GM19035 (cell line): ENCODE measurements around the gene MYOC.
"Not testable (repeated sequence)": the region's sequence is repeated elsewhere in the genome, so short reads cannot be mapped to it uniquely, and the experiment has no call there.

Experiments
- ATAC-seq: cut with Tn5 transposase; IDR thresholded peaks from one replicate; pipeline ENCODE4 v1.9.1; 2021; ENCODE audit not compliant: unreplicated experiment

MYOC gene

GRCh38 chr1:171652234-171652822 is at the start of gene MYOC:
TSS of gene MYOC (minus strand) at chr1:171652688. CDS start at chr1:171652611, 77 bp downstream.
- ATAC-seq = no peak

DNA sequence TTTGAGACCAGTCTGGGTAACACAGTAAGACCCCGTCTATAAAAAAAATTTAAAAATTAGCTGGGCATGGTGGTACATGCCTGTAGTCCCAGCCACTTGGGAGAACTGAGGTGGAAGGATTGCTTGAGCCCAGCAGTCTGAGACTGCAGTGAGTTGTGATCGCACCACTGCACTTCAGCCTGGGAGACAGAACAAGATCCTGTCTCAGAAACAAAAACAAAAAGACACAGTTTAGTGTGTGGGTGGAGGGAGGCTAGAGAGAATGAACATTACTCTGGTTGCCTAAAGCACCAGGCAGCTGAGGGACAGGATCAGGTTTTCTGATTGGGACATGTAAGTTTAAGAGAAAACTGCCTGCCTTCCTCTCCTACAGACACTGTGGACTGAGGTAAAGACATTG is 47.0 kb upstream of the MYOC start:
- no peak for ATAC-seq

GRCh38 chr1:171695772-171696171 is 43.3 kb upstream of the MYOC start:
- ATAC-seq = not testable (repeated sequence)

GRCh38 chr1:171693541-171693940 is 41.1 kb upstream of the MYOC start:
- not testable (repeated sequence) for ATAC-seq

DNA sequence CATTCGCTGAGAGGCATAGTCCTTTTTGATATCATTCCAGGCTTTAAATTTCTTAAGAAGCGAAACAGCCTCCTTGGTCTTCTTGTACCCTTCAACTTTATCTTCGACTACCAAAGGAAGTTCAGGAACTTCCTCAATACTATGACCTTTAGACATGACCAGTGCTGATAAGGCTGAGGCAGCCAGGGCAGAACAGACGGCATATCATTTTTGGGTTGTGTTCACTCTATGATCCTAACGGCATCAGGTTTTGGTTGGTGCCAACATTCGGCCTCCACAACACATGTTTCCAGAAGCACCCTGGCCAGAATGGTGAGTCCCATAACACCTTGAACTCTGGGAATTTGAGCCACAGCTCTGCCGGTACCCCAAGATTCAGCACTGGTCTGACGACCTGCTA is 31.4 kb upstream of the MYOC start:
- ATAC-seq = no peak

DNA sequence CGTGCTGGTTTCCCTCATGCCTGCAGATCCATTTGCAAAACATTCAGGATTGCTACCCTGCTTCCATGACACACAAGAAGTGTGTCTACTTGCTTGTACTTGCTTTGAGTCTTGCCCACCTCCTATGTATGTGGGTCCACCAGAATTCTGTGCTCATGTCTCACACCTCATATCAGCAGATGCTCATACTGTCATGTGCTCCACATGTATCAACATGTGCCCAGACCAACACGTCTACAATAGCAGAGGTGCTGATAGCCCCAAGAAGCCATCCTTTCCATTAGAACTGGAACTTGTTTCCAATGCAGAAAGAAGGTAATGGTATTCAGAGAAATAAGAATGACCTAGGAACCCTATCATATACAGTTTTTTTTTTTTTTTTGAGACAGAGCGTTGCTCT is 27.9 kb upstream of the MYOC start:
- no peak for ATAC-seq

DNA sequence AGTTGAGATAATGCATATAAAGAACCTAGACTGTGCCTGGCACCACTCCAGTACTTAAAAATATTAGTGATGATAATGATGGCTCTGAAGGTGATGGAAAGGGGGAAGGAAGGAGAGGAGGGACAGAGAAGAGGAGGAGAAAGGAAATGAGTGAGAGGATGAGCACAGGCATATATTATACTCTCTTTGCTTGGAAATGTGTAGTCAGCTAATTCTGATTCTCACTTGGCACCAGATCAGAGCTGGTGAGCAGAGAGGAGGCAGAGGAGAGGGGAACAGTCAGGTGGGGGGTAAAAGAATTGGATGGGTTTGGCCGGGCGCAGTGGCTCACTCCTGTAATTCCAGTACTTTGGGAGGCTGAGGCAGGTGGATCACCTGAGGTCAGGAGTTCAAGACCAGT is 24.3 kb upstream of the MYOC start:
- ATAC-seq = no peak

- no peak for ATAC-seq
These were observed 22.2 kb upstream of the MYOC start for GRCh38 chr1:171674431-171675405.

- no peak for ATAC-seq
These were observed 18.3 kb upstream of the MYOC start for GRCh38 chr1:171670739-171671138.

GRCh38 chr1:171668372-171668771 is 15.9 kb upstream of the MYOC start:
- ATAC-seq = no peak

- no peak for ATAC-seq
These were observed 13.8 kb upstream of the MYOC start for GRCh38 chr1:171666114-171666769.

DNA sequence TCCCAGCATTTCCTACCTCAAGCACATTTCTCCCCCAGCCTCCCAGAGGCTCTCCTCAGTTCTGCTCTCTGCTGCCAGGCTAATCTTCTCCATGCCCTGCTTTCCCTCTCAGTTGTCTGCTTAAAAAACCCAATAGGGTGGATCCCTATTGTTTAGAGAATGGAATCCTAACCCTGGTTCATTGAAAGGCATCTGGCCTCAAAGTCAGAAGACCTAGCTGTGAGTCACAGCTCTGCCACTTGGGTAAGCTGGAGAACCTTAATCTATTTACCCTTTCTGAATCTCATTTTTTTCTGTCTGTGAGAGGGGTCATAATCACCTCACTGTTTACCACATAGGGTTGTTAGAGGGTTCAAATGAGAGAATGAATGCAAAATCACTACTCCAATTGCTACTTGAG is 12.5 kb upstream of the MYOC start:
- no peak for ATAC-seq

DNA sequence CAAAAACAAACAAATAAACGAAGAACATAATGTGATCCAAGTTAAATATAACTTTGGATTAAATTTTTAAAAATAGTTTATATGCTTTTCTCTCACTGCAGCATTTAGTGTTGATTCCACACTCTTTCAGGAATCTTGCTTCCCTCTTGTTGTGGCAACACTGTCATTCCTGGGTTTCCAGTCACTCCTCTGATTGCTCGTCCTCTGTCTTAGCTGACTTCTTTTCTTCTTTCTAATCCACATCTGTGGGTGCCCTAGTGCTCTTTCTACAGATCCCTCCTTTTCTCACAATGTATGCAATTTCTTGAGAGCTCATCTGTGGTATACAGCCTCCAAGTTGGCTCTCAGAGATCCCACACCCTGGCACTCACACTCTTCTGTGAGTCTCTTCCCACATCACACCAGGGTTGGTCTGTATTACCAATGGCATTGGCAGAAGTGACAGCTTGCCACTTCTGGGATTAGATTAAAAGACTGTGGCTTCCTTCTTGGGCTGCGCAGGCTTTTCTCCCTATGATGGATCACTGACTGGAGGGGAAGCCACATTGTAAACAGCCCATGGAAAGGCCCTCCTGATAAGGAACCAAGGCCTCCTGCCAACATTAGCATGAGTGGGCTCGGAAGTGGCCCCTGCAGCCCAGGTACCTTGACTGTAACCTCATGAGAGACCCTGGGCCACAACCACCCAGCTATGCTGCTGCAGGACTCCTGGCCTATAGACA is 11.5 kb upstream of the MYOC start:
- no peak for ATAC-seq

DNA sequence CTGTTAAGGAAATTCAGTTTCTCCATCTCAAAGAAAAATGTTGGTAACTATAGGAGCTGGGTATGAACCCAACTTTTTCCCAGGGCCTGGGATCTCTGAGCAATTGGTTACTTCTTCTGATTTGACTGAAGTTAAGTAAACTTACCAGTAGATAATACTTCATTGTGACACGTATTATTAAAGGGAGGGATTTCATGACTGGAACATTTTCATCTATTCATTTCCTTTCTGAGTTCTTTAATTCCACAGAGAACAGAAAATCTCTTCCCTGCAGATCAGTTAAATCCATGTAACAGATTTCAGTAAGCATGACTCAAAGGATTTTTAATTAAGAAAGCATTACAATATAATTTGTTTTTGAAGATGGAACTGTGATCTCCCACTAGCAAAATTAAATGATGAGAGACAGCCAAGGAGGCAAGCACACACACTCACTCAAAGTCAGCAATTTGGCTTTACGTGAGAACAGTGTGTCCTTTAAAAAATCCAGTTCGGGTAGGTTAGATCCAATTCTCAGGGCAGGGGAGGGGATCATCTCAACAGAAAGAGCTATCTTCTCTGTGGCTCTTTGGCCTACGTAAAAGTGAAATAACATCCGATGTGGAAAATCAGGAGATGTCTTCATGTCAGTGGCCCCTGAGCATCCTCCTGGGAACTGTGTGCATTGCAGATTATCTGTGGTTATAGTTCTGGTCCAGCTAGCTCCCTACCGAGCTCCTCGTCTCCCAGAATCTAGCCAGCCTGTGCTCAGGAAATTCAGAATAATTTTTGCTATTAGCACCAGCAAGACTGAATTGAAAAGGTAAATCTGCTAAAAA is 10.8 kb upstream of the MYOC start:
- ATAC-seq = no peak

GRCh38 chr1:171661076-171661650 is 8.7 kb upstream of the MYOC start:
- ATAC-seq = no peak

- ATAC-seq = not testable (repeated sequence)
These were observed 3.7 kb upstream of the MYOC start for GRCh38 chr1:171656206-171656605.

DNA sequence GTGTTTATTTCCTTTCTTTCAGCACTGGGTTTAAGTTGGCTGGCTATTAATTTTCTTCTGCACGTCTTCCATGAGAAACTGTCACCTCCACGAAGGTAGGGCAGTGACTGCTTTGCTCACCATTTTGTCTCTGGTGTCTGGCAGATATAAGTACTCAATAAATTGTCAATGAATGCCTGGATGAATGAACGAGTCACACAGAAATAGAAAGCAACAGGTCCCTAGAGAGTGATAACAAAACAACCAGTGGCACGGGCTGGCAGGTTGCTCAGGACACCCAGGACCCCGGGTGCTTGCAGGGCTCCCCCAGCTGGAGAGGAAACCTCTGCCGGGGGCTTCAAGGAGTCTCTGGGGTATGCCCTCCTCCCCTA is 3.2 kb upstream of the MYOC start:
- no peak for ATAC-seq

DNA sequence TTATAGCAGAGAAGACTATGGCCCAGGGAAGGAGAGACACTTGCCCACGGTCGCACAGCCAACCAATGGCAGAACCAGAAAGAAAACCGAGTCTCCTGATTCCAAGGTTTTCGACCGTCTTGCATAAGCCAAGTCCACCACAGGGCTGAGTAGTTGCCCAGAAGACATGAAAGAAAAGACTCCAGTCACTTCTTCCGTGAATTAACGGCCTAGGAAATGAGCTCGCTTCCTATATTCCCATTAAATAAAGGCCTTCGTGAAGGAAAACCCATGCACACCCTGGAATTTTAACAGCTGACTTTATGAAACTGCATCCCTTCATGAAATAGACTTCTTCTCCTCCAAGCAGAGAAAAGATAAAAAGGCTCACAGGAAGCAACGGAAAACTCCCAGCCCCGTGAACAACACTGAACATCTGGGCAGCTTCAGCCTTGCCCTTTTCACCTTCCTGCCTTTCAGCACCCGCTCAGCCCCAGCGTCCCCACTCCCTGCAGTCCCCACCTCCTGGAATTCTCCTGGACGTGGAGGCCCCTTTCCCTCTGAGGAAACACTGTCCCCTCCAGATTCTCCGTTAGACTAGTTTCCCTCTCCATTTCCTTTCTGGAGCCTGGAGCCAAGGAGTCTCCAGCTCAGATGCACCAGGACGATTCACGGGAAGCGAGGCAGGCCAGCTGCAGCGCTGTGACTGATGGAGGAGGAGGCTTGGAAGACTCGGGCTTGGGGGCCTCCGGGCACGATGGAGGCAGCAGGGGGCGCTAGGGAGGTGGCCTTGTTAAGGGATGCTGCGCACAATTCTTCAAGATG is 2.7 kb upstream of the MYOC start:
- ATAC-seq = no peak
